ENCODE measurements around the gene DIPK1C.
"Not testable (repeated sequence)": the region's sequence is repeated elsewhere in the genome, so short reads cannot be mapped to it uniquely, and the experiment has no call there.

The DIPK1C gene

GRCh38 chr18:74457043-74457724 lies at the start of gene DIPK1C:
Gene DIPK1C (minus strand): TSS chr18:74457308. CDS start chr18:74457259, 49 bp downstream.
- DNase-seq (ENCODE audit: low read depth): no peak

- no peak for DNase-seq (ENCODE audit: low read depth)
Observed at GRCh38 chr18:74506448-74507084, 49.5 kb upstream of the DIPK1C start.

- DNase-seq (ENCODE audit: low read depth): no peak
Observed at GRCh38 chr18:74505776-74506175, 48.7 kb upstream of the DIPK1C start.

GRCh38 chr18:74503137-74503536 lies 46.0 kb upstream of the DIPK1C start:
- no peak for DNase-seq (ENCODE audit: low read depth)

- no peak for DNase-seq (ENCODE audit: low read depth)
Observed at GRCh38 chr18:74501386-74501785, 44.3 kb upstream of the DIPK1C start.

GRCh38 chr18:74500774-74501173 lies 43.7 kb upstream of the DIPK1C start:
- not testable (repeated sequence) for DNase-seq (ENCODE audit: low read depth)

GRCh38 chr18:74500372-74500771 lies 43.3 kb upstream of the DIPK1C start:
- no peak for DNase-seq (ENCODE audit: low read depth)

- peak; percentile 11 for DNase-seq (ENCODE audit: low read depth)
Observed at GRCh38 chr18:74499633-74500032, 42.5 kb upstream of the DIPK1C start.

GRCh38 chr18:74498712-74499627 lies 41.9 kb upstream of the DIPK1C start:
- DNase-seq (ENCODE audit: low read depth): peak; percentile 73

- no peak for DNase-seq (ENCODE audit: low read depth)
Observed at GRCh38 chr18:74497778-74498177, 40.7 kb upstream of the DIPK1C start.

- DNase-seq (ENCODE audit: low read depth): no peak
Observed at GRCh38 chr18:74497324-74497676, 40.2 kb upstream of the DIPK1C start.

- DNase-seq (ENCODE audit: low read depth): no peak
Observed at GRCh38 chr18:74496508-74497323, 39.6 kb upstream of the DIPK1C start.

- DNase-seq (ENCODE audit: low read depth): peak; percentile 100
Observed at GRCh38 chr18:74495581-74496507, 38.7 kb upstream of the DIPK1C start, which contains the start of gene CNDP2. Gene CNDP2 (plus strand): TSS chr18:74496363. CDS start chr18:74499974, 3,611 bp downstream.

GRCh38 chr18:74494514-74494913 lies 37.4 kb upstream of the DIPK1C start:
- no peak for DNase-seq (ENCODE audit: low read depth)

- DNase-seq (ENCODE audit: low read depth): no peak
Observed at GRCh38 chr18:74493689-74494088, 36.6 kb upstream of the DIPK1C start.

GRCh38 chr18:74492259-74492658 lies 35.2 kb upstream of the DIPK1C start:
- no peak for DNase-seq (ENCODE audit: low read depth)

GRCh38 chr18:74489676-74490075 lies 32.6 kb upstream of the DIPK1C start:
- no peak for DNase-seq (ENCODE audit: low read depth)

- no peak for DNase-seq (ENCODE audit: low read depth)
Observed at GRCh38 chr18:74488864-74489263, 31.8 kb upstream of the DIPK1C start.

- DNase-seq (ENCODE audit: low read depth): no peak
Observed at GRCh38 chr18:74488354-74488753, 31.2 kb upstream of the DIPK1C start.

GRCh38 chr18:74486119-74486849 lies 29.2 kb upstream of the DIPK1C start:
- DNase-seq (ENCODE audit: low read depth): no peak

All from stimulated activated CD8-positive, alpha-beta memory T cell treated with anti-CD3 and anti-CD28 coated beads, Interleukin-4, amount 100 ng/mL, for 24 hours (primary cell).